ENCODE data around the gene TIGAR. TPM values are rescaled to one million over a fixed set of nuclear protein-coding genes. Genes with fewer than 3 reads are reported as not detected.

The TIGAR gene
- total RNA-seq, 1 donor from 2014 or later, result 15.4 TPM

GRCh38 chr12:4392223-4392742, 71.3 kb downstream of the TIGAR start:
- Mint-ChIP-seq H3K27me3 (ENCODE audit: low read depth) (peaks cover 10% of the 10 kb centered on the region), H3K27ac (ENCODE audit: unreplicated experiment) (no peak overlapping the region), H3K36me3 (ENCODE audit: low read depth) (no peaks in the 10 kb centered on the region), H3K4me3 (no peak overlapping the region), H3K9me3 (no peaks in the 10 kb centered on the region), H3K4me1 (no peaks in the 10 kb centered on the region)
- no peak for TF ChIP-seq CTCF (conservative IDR thresholded peaks at IDR 0.05)
- DNase-seq (ENCODE audit: low read depth, low spot score), result no peak

- no peaks in the 10 kb centered on the region for H3K4me1 Mint-ChIP-seq
- no peak overlapping the region for H3K4me3 Mint-ChIP-seq
- H3K9me3 Mint-ChIP-seq, result no peaks in the 10 kb centered on the region
- peaks cover 10% of the 10 kb centered on the region for H3K27me3 Mint-ChIP-seq (ENCODE audit: low read depth)
- DNase-seq (ENCODE audit: low read depth, low spot score), result no peak
- H3K36me3 Mint-ChIP-seq (ENCODE audit: low read depth), result no peaks in the 10 kb centered on the region
- TF ChIP-seq CTCF (conservative IDR thresholded peaks at IDR 0.05), result no peak
- no peak overlapping the region for H3K27ac Mint-ChIP-seq (ENCODE audit: unreplicated experiment)
Observed at GRCh38 chr12:4393211-4393610, 72.2 kb downstream of the TIGAR start.

GRCh38 chr12:4395818-4396217, 74.8 kb downstream of the TIGAR start:
- no peaks in the 10 kb centered on the region for H3K4me1 Mint-ChIP-seq

GRCh38 chr12:4401117-4401516, 80.1 kb downstream of the TIGAR start:
- H3K9me3 Mint-ChIP-seq, result peaks cover 3% of the 10 kb centered on the region
- no peak for DNase-seq (ENCODE audit: low read depth, low spot score)
- no peak overlapping the region for H3K4me3 Mint-ChIP-seq
- H3K27me3 Mint-ChIP-seq (ENCODE audit: low read depth), result peaks cover 10% of the 10 kb centered on the region
- no peak overlapping the region for H3K27ac Mint-ChIP-seq (ENCODE audit: unreplicated experiment)
- peaks cover 2% of the 10 kb centered on the region for H3K36me3 Mint-ChIP-seq (ENCODE audit: low read depth)
- no peaks in the 10 kb centered on the region for H3K4me1 Mint-ChIP-seq
- TF ChIP-seq CTCF (conservative IDR thresholded peaks at IDR 0.05), result no peak

More at GRCh38 chr12:4395818-4396217, 74.8 kb downstream of the TIGAR start:
- H3K9me3 Mint-ChIP-seq, result no peaks in the 10 kb centered on the region
- DNase-seq (ENCODE audit: low read depth, low spot score), result no peak
- H3K27me3 Mint-ChIP-seq (ENCODE audit: low read depth), result peaks cover 16% of the 10 kb centered on the region
- H3K36me3 Mint-ChIP-seq (ENCODE audit: low read depth), result no peaks in the 10 kb centered on the region
- no peak for TF ChIP-seq CTCF (conservative IDR thresholded peaks at IDR 0.05)
- no peak overlapping the region for H3K27ac Mint-ChIP-seq (ENCODE audit: unreplicated experiment)
- H3K4me3 Mint-ChIP-seq, result no peak overlapping the region

- H3K4me3 Mint-ChIP-seq, result no peak overlapping the region
- no peak for TF ChIP-seq CTCF (conservative IDR thresholded peaks at IDR 0.05)
- peaks cover 3% of the 10 kb centered on the region for H3K9me3 Mint-ChIP-seq
- no peak overlapping the region for H3K27ac Mint-ChIP-seq (ENCODE audit: unreplicated experiment)
- peaks cover 2% of the 10 kb centered on the region for H3K36me3 Mint-ChIP-seq (ENCODE audit: low read depth)
- H3K4me1 Mint-ChIP-seq, result no peaks in the 10 kb centered on the region
- H3K27me3 Mint-ChIP-seq (ENCODE audit: low read depth), result peaks cover 6% of the 10 kb centered on the region
- DNase-seq (ENCODE audit: low read depth, low spot score), result no peak
Observed at GRCh38 chr12:4402996-4403395, 82.0 kb downstream of the TIGAR start.

Other genes with a start within 250 kb of the TIGAR start
- 186 TPM in 2 replicates for gene CCND2, start 47.5 kb upstream of the TIGAR start, total RNA-seq
- gene FGF23, start 58.5 kb downstream of the TIGAR start, total RNA-seq, result 0.16 and 0.25 TPM in 2 replicates
- not detected in 2 replicates for gene FGF6, start 124.6 kb downstream of the TIGAR start, total RNA-seq
- 48.2 and 49.0 TPM in 2 replicates for gene RAD51AP1, start 217.7 kb downstream of the TIGAR start, total RNA-seq
- gene DYRK4, start 241.0 kb downstream of the TIGAR start, total RNA-seq, result 43.1 and 44.9 TPM in 2 replicates

All from neural crest cell (in vitro differentiated cells).